AG09309 (cell line): ENCODE measurements around the gene FOXP1.

Experiments
- DNase-seq: peaks from one replicate; pipeline ENCODE4 v3.0.0-alpha.2; 2010; ENCODE audit warnings: low read depth
- H3K4me3 ChIP-seq: 2 replicates; pipeline ENCODE4 v1.5.1; 2011; ENCODE audit warnings: mild to moderate bottlenecking, low read depth, low read length, moderate library complexity; ENCODE audit not compliant: control insufficient read depth
- TF ChIP-seq, protein P1 (sequence below): IDR thresholded peaks from 2 replicates; pipeline ENCODE4 v1.5.1; 2011; ENCODE audit warnings: mild to moderate bottlenecking, low read depth, low read length, inconsistent platforms; ENCODE audit not compliant: insufficient read depth, control insufficient read depth; ENCODE audit errors: missing control alignments

The FOXP1 gene

DNA sequence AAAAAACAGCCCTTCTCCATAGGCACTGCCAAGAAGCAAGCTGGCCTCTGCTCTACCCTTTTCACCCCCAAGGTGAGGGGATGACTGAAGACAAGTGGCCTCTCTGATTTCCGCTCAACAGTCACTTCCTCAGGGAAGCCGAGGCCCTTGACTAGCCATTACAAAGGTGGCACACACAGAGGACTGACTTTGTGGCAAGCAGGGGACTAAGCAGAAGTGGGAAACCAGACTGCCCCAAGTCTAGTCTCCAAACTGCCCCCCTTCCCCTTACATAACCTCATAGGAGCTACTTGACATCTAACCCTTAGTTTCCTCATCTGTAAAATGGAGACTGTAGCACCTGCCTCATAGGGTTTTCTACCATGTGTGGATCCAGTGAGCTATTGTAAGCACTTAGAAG lies 118.9 kb downstream of the FOXP1 start:
- no peak for DNase-seq
- TF ChIP-seq, protein P1, sequence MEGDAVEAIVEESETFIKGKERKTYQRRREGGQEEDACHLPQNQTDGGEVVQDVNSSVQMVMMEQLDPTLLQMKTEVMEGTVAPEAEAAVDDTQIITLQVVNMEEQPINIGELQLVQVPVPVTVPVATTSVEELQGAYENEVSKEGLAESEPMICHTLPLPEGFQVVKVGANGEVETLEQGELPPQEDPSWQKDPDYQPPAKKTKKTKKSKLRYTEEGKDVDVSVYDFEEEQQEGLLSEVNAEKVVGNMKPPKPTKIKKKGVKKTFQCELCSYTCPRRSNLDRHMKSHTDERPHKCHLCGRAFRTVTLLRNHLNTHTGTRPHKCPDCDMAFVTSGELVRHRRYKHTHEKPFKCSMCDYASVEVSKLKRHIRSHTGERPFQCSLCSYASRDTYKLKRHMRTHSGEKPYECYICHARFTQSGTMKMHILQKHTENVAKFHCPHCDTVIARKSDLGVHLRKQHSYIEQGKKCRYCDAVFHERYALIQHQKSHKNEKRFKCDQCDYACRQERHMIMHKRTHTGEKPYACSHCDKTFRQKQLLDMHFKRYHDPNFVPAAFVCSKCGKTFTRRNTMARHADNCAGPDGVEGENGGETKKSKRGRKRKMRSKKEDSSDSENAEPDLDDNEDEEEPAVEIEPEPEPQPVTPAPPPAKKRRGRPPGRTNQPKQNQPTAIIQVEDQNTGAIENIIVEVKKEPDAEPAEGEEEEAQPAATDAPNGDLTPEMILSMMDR: no peak
- no peak overlapping the region for H3K4me3 ChIP-seq

DNA sequence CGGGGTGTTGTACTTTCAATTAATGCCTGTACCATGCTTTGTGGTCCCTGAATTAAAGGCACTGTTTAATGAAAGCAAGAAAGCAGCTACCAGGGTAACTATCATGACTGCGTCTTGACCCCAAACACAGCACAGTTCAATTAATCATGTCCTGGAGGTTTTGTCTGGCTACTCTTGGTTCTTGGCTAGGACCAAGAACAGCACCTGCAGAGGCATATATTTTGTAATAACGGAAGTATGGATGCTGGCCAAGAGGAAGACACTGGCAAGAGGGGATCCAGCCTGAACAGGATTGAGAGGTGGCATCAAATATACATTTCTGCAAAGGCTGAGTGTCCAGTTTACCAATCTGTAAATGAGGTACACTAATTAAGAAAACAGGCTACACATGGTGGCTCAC lies 119.9 kb downstream of the FOXP1 start:
- TF ChIP-seq, protein P1: no peak
- DNase-seq: no peak
- no peak overlapping the region for H3K4me3 ChIP-seq

- no peak overlapping the region for H3K4me3 ChIP-seq
- DNase-seq: no peak
- TF ChIP-seq, protein P1: no peak
Measured at GRCh38 chr3:71462586-71462985, 120.9 kb downstream of the FOXP1 start.

DNA sequence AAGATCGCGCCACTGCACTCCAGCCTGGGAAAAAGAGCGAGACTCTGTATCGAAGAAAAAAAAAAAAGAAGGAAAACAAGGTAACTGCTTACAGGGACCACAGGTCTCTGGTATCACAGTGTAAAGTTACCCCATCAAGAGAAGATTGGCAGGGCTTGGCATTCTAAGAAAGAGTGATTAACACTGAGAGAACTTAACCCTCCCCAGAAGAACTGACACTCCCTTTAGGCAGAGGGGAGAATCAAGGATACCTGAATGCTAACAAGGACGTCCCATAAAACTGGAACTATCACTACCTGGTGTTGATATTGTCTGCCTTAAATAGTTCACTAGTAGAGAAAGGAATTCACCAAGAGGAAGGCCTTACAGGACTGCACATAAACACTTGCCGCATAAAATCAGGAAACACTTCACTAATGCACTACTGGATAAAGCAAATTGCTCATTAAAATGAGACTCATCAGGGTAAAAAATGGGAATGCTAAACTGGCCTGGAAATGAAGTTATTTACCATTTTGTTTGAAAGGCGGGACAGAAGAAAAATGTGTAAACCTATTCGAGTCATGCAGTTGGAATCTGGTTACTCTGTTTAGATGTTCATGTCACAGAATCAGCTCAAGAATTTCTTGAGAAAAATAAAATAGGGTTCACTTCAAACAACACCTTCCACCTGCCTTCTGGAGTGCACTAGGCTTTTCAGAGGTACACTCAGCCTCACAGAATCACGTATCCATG lies 121.6 kb downstream of the FOXP1 start:
- H3K4me3 ChIP-seq: no peak overlapping the region
- TF ChIP-seq, protein P1: no peak
- no peak for DNase-seq

DNA sequence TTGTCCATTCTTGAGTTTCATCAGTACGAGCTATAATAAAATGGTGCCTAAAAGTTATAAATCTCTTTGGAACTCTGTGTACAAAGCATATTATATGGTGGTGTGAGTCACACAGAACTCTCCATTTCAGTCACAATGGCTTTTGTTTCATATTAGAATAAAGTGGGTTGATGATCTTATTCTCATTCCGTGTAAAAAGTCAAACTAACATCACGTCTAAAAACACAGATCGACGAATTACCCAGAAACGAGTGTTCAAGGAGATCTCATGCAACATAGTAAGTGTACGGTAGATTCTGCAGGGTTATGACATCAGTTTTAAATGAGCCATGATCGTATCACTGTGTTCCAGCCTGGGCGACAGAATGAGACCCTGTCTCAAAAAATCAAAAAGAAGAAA lies 122.4 kb downstream of the FOXP1 start:
- DNase-seq: no peak
- no peak overlapping the region for H3K4me3 ChIP-seq
- TF ChIP-seq, protein P1: no peak

- TF ChIP-seq, protein P1: no peak
- no peak overlapping the region for H3K4me3 ChIP-seq
- DNase-seq: no peak
Measured at GRCh38 chr3:71458895-71459294, 124.6 kb downstream of the FOXP1 start.
